A673 (cell line): Measurements from ENCODE around the gene PLCL1.
A peak's percentile ranks its signal among the peaks of the same experiment; 100 is the strongest.

Experiments
- EZH2 ChIP-seq: fragments of 200-600 bp; sonication (generic); IDR thresholded peaks from 2 replicates; pipeline ENCODE4 v1.6.1; 2017; ENCODE audit warnings: borderline replicate concordance, low read depth, mild to moderate bottlenecking, mixed read lengths, antibody characterized with exemption, low read length; ENCODE audit not compliant: poor library complexity, severe bottlenecking
- TF ChIP-seq, protein P1 (sequence below): fragments of 300-800, 200-600 bp; sonication (generic); conservative IDR thresholded peaks from 2 replicates; pipeline ENCODE4 v1.5.1; 2017; ENCODE audit warnings: low read depth, mild to moderate bottlenecking, antibody characterized with exemption, low read length, moderate library complexity, mixed read lengths

DNA sequence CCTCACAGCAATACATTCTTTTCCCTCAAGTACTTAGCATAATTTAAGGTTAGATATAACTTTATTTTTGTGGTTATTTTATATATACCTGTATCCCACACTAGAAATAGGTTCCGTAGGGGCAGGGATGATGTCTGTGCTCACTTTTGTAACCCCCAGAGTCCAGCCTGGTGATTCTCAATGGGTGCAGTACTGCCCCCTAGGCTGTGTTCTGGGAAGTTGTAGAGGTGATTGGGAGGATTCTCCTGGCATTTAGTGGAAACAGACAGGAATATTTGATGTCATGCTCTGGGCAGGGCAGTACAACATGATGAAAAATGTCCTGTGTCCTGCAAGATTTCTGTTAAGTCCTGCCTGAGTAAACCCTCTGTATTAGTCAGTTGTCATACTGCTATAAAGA is 333.3 kb downstream of the PLCL1 start:
- TF ChIP-seq, protein P1, sequence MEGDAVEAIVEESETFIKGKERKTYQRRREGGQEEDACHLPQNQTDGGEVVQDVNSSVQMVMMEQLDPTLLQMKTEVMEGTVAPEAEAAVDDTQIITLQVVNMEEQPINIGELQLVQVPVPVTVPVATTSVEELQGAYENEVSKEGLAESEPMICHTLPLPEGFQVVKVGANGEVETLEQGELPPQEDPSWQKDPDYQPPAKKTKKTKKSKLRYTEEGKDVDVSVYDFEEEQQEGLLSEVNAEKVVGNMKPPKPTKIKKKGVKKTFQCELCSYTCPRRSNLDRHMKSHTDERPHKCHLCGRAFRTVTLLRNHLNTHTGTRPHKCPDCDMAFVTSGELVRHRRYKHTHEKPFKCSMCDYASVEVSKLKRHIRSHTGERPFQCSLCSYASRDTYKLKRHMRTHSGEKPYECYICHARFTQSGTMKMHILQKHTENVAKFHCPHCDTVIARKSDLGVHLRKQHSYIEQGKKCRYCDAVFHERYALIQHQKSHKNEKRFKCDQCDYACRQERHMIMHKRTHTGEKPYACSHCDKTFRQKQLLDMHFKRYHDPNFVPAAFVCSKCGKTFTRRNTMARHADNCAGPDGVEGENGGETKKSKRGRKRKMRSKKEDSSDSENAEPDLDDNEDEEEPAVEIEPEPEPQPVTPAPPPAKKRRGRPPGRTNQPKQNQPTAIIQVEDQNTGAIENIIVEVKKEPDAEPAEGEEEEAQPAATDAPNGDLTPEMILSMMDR: peak; percentile 38; the same call in 1 of the 2 replicates
- no peak for TF ChIP-seq EZH2
